ENCODE data around the gene B3GALT5. TPM values are rescaled to one million over a fixed set of nuclear protein-coding genes. Genes with fewer than 3 reads are reported as not detected.

Gene B3GALT5
- total and polyA plus RNA-seq, 2 donors (not counting 1 experiment from before 2014, with no cell fraction given), result not detected

GRCh38 chr21:39610703-39611102 lies 2.0 kb upstream of the B3GALT5 start:
- Mint-ChIP-seq H3K4me1 (peaks cover 7% of the 10 kb centered on the region), H3K27ac (no peak overlapping the region), H3K4me3 (no peak overlapping the region), H3K27me3 (peaks cover 35% of the 10 kb centered on the region), H3K9me3 (ENCODE audit: insufficient read depth) (no peaks in the 10 kb centered on the region)
- H3K9me3 ChIP-seq (ENCODE audit: control extremely low read depth in 1 of 3, control insufficient read depth in 2 of 3, insufficient read depth in 1 of 3, low read length in 2 of 3), result peaks cover 0 to 17% (median 0%) of the 10 kb centered on the region in 3 donors
- no peak overlapping the region for H2AFZ ChIP-seq (ENCODE audit: insufficient read depth, low read depth, low read length, poor library complexity, severe bottlenecking)
- intact Hi-C loops (cut with micrococcal nuclease), result no loop called here
- no peaks in the 10 kb centered on the region for H4K20me1 ChIP-seq (ENCODE audit: control insufficient read depth, insufficient read depth, low read length, poor library complexity, severe bottlenecking)
- H3K9ac ChIP-seq (ENCODE audit: low read length), result no peak overlapping the region
- no peaks in the 10 kb centered on the region for H3K36me3 ChIP-seq (replicated peaks in 1 of 2; ENCODE audit: control extremely low read depth in 1 of 2, control insufficient read depth in 1 of 2, extremely low read depth in 1 of 2, insufficient read depth in 2 of 2, low read length in 1 of 2)
- no peak for TF ChIP-seq CTCF (IDR thresholded peaks at IDR 0.05)
- no peak for TF ChIP-seq EZH2 (IDR thresholded peaks at IDR 0.05; ENCODE audit: borderline replicate concordance, insufficient read depth, low read depth, low read length, poor library complexity, severe bottlenecking)
- peaks cover 0 to 23% (median 4%) of the 10 kb centered on the region in 4 experiments for H3K27me3 ChIP-seq (replicated peaks in 1 of 4; ENCODE audit: control extremely low read depth in 1 of 4, control insufficient read depth in 3 of 4, insufficient read depth in 4 of 4, low read length in 3 of 4)
- H3K4me2 ChIP-seq (replicated peaks; ENCODE audit: low read depth, low read length, poor library complexity, severe bottlenecking), result no peak overlapping the region
- no peaks in the 10 kb centered on the region for H3K79me2 ChIP-seq (ENCODE audit: control insufficient read depth, insufficient read depth, low read length)
- no peak overlapping the region for H3K27ac ChIP-seq (ENCODE audit: low read length in 2 of 2)
- ChIA-PET CTCF (no interaction called here), POLR2A (no interaction called here)
- no peaks in the 10 kb centered on the region for H3K4me1 ChIP-seq (ENCODE audit: control insufficient read depth in 2 of 2, insufficient read depth in 2 of 2, low read length in 2 of 2)
- ATAC-seq (ENCODE audit: low read depth) (no peak), DNase-seq (no peak)
- 94% methylated on average over 2 of the region's 3 CpGs for WGBS (ENCODE audit: insufficient coverage)
- no peak overlapping the region for H3K4me3 ChIP-seq (ENCODE audit: control extremely low read depth in 1 of 5, extremely low read depth in 1 of 5, insufficient read depth in 1 of 5, low read depth in 2 of 5, low read length in 4 of 5)

DNA sequence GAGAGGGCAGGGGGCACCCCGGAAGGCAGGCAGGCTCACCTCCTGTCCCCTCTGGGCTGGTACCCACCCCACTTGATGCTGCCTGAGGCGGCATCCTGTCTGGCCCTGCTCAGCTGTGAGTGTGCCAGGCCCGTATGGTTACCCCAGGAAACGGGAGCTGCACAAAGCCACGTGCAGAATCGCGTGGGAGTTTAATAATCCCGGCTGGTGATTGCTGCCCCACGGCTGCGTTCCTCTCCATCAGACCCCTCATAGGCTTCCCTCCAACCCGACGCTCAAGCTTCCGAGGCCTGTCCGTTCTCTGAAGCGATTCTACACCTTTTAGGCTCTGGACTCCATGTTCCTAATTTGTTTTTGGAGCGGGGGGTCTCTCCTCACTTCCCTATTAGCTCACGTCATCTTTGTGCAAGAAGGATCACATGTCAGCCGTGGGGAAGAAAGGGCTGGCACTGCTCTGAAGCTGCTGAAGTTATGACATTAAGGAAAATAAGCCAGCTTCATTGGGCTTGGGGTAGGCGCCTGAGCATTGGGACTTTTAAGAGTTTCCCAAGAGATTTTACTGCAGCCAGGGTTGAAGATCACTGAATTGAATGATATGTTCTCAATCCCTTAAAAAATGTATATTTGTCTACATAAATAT lies 1.1 kb upstream of the B3GALT5 start:
- ATAC-seq (ENCODE audit: low read depth), result no peak
- H2AFZ ChIP-seq (ENCODE audit: insufficient read depth, low read depth, low read length, poor library complexity, severe bottlenecking), result no peak overlapping the region
- TF ChIP-seq EZH2 (IDR thresholded peaks at IDR 0.05; ENCODE audit: borderline replicate concordance, insufficient read depth, low read depth, low read length, poor library complexity, severe bottlenecking) (no peak), CTCF (IDR thresholded peaks at IDR 0.05) (no peak)
- H3K4me1 ChIP-seq (ENCODE audit: control insufficient read depth in 2 of 2, insufficient read depth in 2 of 2, low read length in 2 of 2), result no peaks in the 10 kb centered on the region
- no peaks in the 10 kb centered on the region for H4K20me1 ChIP-seq (ENCODE audit: control insufficient read depth, insufficient read depth, low read length, poor library complexity, severe bottlenecking)
- CTCF ChIA-PET, result no interaction called here
- peaks cover 0 to 23% (median 4%) of the 10 kb centered on the region in 4 experiments for H3K27me3 ChIP-seq (replicated peaks in 1 of 4; ENCODE audit: control extremely low read depth in 1 of 4, control insufficient read depth in 3 of 4, insufficient read depth in 4 of 4, low read length in 3 of 4)
- H3K4me3 ChIP-seq (ENCODE audit: control extremely low read depth in 1 of 5, extremely low read depth in 1 of 5, insufficient read depth in 1 of 5, low read depth in 2 of 5, low read length in 4 of 5), result no peak overlapping the region
- H3K27ac ChIP-seq (ENCODE audit: low read length in 2 of 2), result no peak overlapping the region
- intact Hi-C loops (cut with micrococcal nuclease), result no loop called here
- no peak overlapping the region for H3K9ac ChIP-seq (ENCODE audit: low read length)
- Mint-ChIP-seq H3K4me3 (no peak overlapping the region), H3K9me3 (ENCODE audit: insufficient read depth) (no peaks in the 10 kb centered on the region), H3K4me1 (peaks cover 7% of the 10 kb centered on the region), H3K27me3 (peaks cover 40% of the 10 kb centered on the region), H3K27ac (no peak overlapping the region)
- H3K79me2 ChIP-seq (ENCODE audit: control insufficient read depth, insufficient read depth, low read length), result no peaks in the 10 kb centered on the region
- no peak overlapping the region for H3K4me2 ChIP-seq (replicated peaks; ENCODE audit: low read depth, low read length, poor library complexity, severe bottlenecking)
- no peaks in the 10 kb centered on the region for H3K36me3 ChIP-seq (replicated peaks in 1 of 2; ENCODE audit: control extremely low read depth in 1 of 2, control insufficient read depth in 1 of 2, extremely low read depth in 1 of 2, insufficient read depth in 2 of 2, low read length in 1 of 2)
- no peak for DNase-seq
- POLR2A ChIA-PET, result no interaction called here
- WGBS (ENCODE audit: insufficient coverage), result 43% methylated on average over 14 of the region's 19 CpGs
- H3K9me3 ChIP-seq (ENCODE audit: control extremely low read depth in 1 of 3, control insufficient read depth in 2 of 3, insufficient read depth in 1 of 3, low read length in 2 of 3), result peaks cover 0 to 17% (median 0%) of the 10 kb centered on the region in 3 donors

All from B cell (primary cell).